SK-N-MC (cell line): Measurements from ENCODE around the gene DLEC1.

ENCODE experiments used
- EZH2 ChIP-seq: fragments of 200-600 bp; sonication (generic); IDR thresholded peaks from one replicate; pipeline ENCODE4 v1.6.1; 2017; ENCODE audit warnings: antibody characterized with exemption
- FOXP2 ChIP-seq: optimal IDR thresholded peaks from 2 replicates; pipeline ENCODE3; 2011; ENCODE audit warnings: mild to moderate bottlenecking, moderate library complexity; ENCODE audit not compliant: insufficient read depth; ENCODE audit errors: extremely low read length, control extremely low read depth
- POLR2AphosphoS5 ChIP-seq: IDR thresholded peaks from 2 replicates; pipeline ENCODE4 v1.6.1; 2012; ENCODE audit warnings: mild to moderate bottlenecking, low read depth, low read length, borderline replicate concordance

GRCh38 chr3:37995652-37996641 lies 43.1 kb upstream of the DLEC1 start:
- TF ChIP-seq POLR2AphosphoS5: no peak
- no peak for TF ChIP-seq EZH2
- no peak for TF ChIP-seq FOXP2
